ENCODE measurements around the gene ZNF81. TPM values are rescaled to one million over a fixed set of nuclear protein-coding genes. Genes with fewer than 3 reads are reported as not detected.
A peak's percentile ranks its signal among the peaks of the same experiment; 100 is the strongest.

Gene ZNF81
- total and polyA plus RNA-seq, 2 of the 13 experiments (the other 11 are each of a cell fraction or from before 2014, with no cell fraction given): 1.4 to 3.2 TPM

- TF ChIP-seq, protein P1, sequence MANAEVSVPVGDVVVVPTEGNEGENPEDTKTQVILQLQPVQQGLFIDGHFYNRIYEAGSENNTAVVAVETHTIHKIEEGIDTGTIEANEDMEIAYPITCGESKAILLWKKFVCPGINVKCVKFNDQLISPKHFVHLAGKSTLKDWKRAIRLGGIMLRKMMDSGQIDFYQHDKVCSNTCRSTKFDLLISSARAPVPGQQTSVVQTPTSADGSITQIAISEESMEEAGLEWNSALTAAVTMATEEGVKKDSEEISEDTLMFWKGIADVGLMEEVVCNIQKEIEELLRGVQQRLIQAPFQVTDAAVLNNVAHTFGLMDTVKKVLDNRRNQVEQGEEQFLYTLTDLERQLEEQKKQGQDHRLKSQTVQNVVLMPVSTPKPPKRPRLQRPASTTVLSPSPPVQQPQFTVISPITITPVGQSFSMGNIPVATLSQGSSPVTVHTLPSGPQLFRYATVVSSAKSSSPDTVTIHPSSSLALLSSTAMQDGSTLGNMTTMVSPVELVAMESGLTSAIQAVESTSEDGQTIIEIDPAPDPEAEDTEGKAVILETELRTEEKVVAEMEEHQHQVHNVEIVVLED (CRISPR knock-in tag; IDR thresholded peaks at IDR 0.05; ENCODE audit: borderline replicate concordance): peak; percentile 76; the same call in 1 of the 2 replicates
- no peak for TF ChIP-seq ZNF230 (CRISPR knock-in tag; IDR thresholded peaks at IDR 0.05)
- no peak for TF ChIP-seq ZKSCAN1 (IDR thresholded peaks at IDR 0.05; ENCODE audit: low read length)
- no peak for TF ChIP-seq ZNF484 (CRISPR knock-in tag; IDR thresholded peaks at IDR 0.05; ENCODE audit: borderline replicate concordance, low read depth)
- no peak for TF ChIP-seq ZNF878 (CRISPR knock-in tag; IDR thresholded peaks at IDR 0.05)
- no peak for TF ChIP-seq CSRNP2 (CRISPR knock-in tag; conservative IDR thresholded peaks at IDR 0.05; ENCODE audit: low read depth)
- TF ChIP-seq SRF (IDR thresholded peaks at IDR 0.05; ENCODE audit: low read depth, low read length): no peak
- TF ChIP-seq ATM (IDR thresholded peaks at IDR 0.05; ENCODE audit: borderline replicate concordance): no peak
- TF ChIP-seq GATA4 (IDR thresholded peaks at IDR 0.05; ENCODE audit: borderline replicate concordance, low read depth): 0 out of 2 replicates have a peak, but pooled peaks have one; percentile 44
- TF ChIP-seq ZFP36 (IDR thresholded peaks at IDR 0.05; ENCODE audit: borderline replicate concordance, low read depth, low read length, partially characterized antibody): no peak
- no peak for TF ChIP-seq ZNF710 (CRISPR knock-in tag; IDR thresholded peaks at IDR 0.05; ENCODE audit: borderline replicate concordance)
- no peak for TF ChIP-seq EED (CRISPR knock-in tag; IDR thresholded peaks at IDR 0.05)
- TF ChIP-seq MZF1 (CRISPR knock-in tag; IDR thresholded peaks at IDR 0.05; ENCODE audit: borderline replicate concordance): no peak
- TF ChIP-seq ARID4A (CRISPR knock-in tag; IDR thresholded peaks at IDR 0.05; ENCODE audit: borderline replicate concordance): peak; percentile 55; the same call in 1 of the 2 replicates
- TF ChIP-seq FOXK1 (CRISPR knock-in tag; IDR thresholded peaks at IDR 0.05; ENCODE audit: borderline replicate concordance, low read depth): peak; percentile 50; the same call in 1 of the 2 replicates
- no peak for TF ChIP-seq ARNT (IDR thresholded peaks at IDR 0.05)
- TF ChIP-seq, protein P2, sequence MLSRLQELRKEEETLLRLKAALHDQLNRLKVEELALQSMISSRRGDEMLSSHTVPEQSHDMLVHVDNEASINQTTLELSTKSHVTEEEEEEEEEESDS (CRISPR knock-in tag; IDR thresholded peaks at IDR 0.05; ENCODE audit: borderline replicate concordance): no peak
- no peak for TF ChIP-seq ZNF782 (CRISPR knock-in tag; IDR thresholded peaks at IDR 0.05; ENCODE audit: borderline replicate concordance)
- TF ChIP-seq ZNF33B (CRISPR knock-in tag; IDR thresholded peaks at IDR 0.05): no peak
Measured at GRCh38 chrX:47836164-47837072, at the start of gene ZNF81 (continued).
